IMR-90 (cell line): Measurements from ENCODE around the gene PUM2. TPM values are rescaled to one million over a fixed set of nuclear protein-coding genes. Genes with fewer than 3 reads are reported as not detected.

Source experiments
- ATAC-seq: fragments of 200-7000 bp; cut with Tn5 transposase; 2 replicates; pipeline ENCODE4 v1.9.1; 2020; ENCODE audit warnings: low read depth, mild to moderate bottlenecking, moderate library complexity
- BruUV-seq: library from RNA; stranded (reverse); fragments of 400-500 nt; replicated peaks from 2 replicates; lab custom pipeline; 2021; lab: Mats Ljungman, UMichigan
- CTCF ChIA-PET: fragments of 300-600 bp; formaldehyde crosslinking; extraction: SDS; loops from one replicate; lab custom pipeline; 2021; ENCODE audit warnings: antibody characterized with exemption; lab: Yijun Ruan, JAX
- POLR2A ChIA-PET: fragments of 300-600 bp; sonication (Branson Sonifier 250); formaldehyde crosslinking; loops from one replicate; lab custom pipeline; 2022; ENCODE audit warnings: antibody characterized with exemption; ENCODE audit not compliant: unreplicated experiment; lab: Charles Lee
- DNase-seq: peaks from one replicate; pipeline ENCODE4 v3.0.0; 2013
- H2AFZ ChIP-seq: replicated peaks from 2 replicates; pipeline ENCODE3; 2013; ENCODE audit warnings: low read length, mild to moderate bottlenecking; ENCODE audit not compliant: poor library complexity
- H2AK5ac ChIP-seq: 2 replicates; pipeline ENCODE4 v1.6.1; 2013; ENCODE audit warnings: low read depth, low read length, inconsistent platforms
- H2AK9ac ChIP-seq: replicated peaks from 2 replicates; pipeline ENCODE3; 2013; ENCODE audit warnings: mild to moderate bottlenecking, low read depth, low read length, moderate library complexity; ENCODE audit not compliant: poor library complexity
- H2BK120ac ChIP-seq: 2 replicates; pipeline ENCODE4 v1.6.1; 2013; ENCODE audit warnings: low read depth, low read length, inconsistent platforms
- H2BK15ac ChIP-seq: 3 replicates; pipeline ENCODE4 v1.6.1; 2013; ENCODE audit warnings: low read depth, low read length, inconsistent platforms
- H2BK20ac ChIP-seq: 2 replicates; pipeline ENCODE4 v1.6.1; 2013; ENCODE audit warnings: low read depth, mild to moderate bottlenecking, inconsistent platforms, low read length, moderate library complexity
- H2BK5ac ChIP-seq: 2 replicates; pipeline ENCODE4 v1.6.1; 2013; ENCODE audit warnings: mild to moderate bottlenecking, low read depth, low read length, inconsistent platforms; ENCODE audit not compliant: poor library complexity, severe bottlenecking
- H3K14ac ChIP-seq: replicated peaks from 2 replicates; pipeline ENCODE4 v1.6.1; 2013; ENCODE audit warnings: low read depth, low read length, inconsistent platforms
- H3K18ac ChIP-seq: 2 replicates; pipeline ENCODE4 v1.6.1; 2013; ENCODE audit warnings: low read depth, low read length, control low read depth
- H3K23ac ChIP-seq: 2 replicates; pipeline ENCODE4 v1.6.1; 2013; ENCODE audit warnings: low read depth, low read length, inconsistent platforms
- H3K27ac ChIP-seq: 2 replicates; pipeline ENCODE4 v1.5.1; 2013; ENCODE audit warnings: mild to moderate bottlenecking, control low read depth, low read length; ENCODE audit not compliant: insufficient read depth
- H3K27me3 ChIP-seq: 2 replicates; pipeline ENCODE4 v1.6.1; 2013; ENCODE audit warnings: low read length; ENCODE audit not compliant: control insufficient read depth, insufficient read depth
- H3K36me3 ChIP-seq: 2 replicates; pipeline ENCODE4 v1.6.1; 2013; ENCODE audit warnings: low read length, mixed read lengths; ENCODE audit not compliant: control insufficient read depth, insufficient read depth
- H3K4ac ChIP-seq: 2 replicates; pipeline ENCODE4 v1.6.1; 2013; ENCODE audit warnings: low read depth, low read length, inconsistent platforms
- H3K4me1 ChIP-seq: 2 replicates; pipeline ENCODE4 v1.6.1; 2013; ENCODE audit warnings: low read length, mixed read lengths; ENCODE audit not compliant: control insufficient read depth, insufficient read depth
- H3K4me2 ChIP-seq: 2 replicates; pipeline ENCODE4 v1.6.1; 2013; ENCODE audit warnings: low read depth, mild to moderate bottlenecking, control low read depth, low read length, moderate library complexity
- H3K4me3 ChIP-seq: 2 replicates; pipeline ENCODE4 v1.5.1; 2013; ENCODE audit warnings: low read depth, mild to moderate bottlenecking, control low read depth, low read length, moderate library complexity; ENCODE audit not compliant: insufficient read depth
- H3K56ac ChIP-seq: 2 replicates; pipeline ENCODE4 v1.6.1; 2013; ENCODE audit warnings: low read length, inconsistent platforms; ENCODE audit not compliant: insufficient read depth; ENCODE audit errors: extremely low read depth
- H3K79me1 ChIP-seq, 2 experiments: 2 replicates each; pipeline ENCODE4 v1.6.1; 2013; ENCODE audit warnings: low read length in 2 of 2, inconsistent platforms in 1 of 2, low read depth in 1 of 2
- H3K9ac ChIP-seq: 2 replicates; pipeline ENCODE4 v1.6.1; 2013; ENCODE audit warnings: low read depth, low read length, control low read depth
- H3K9me1 ChIP-seq: 2 replicates; pipeline ENCODE4 v1.6.1; 2013; ENCODE audit warnings: low read length, inconsistent platforms; ENCODE audit not compliant: insufficient read depth
- H3K9me3 ChIP-seq: 2 replicates; pipeline ENCODE4 v1.6.1; 2013; ENCODE audit warnings: low read length; ENCODE audit not compliant: control insufficient read depth, insufficient read depth
- H4K20me1 ChIP-seq: 2 replicates; pipeline ENCODE4 v1.6.1; 2013; ENCODE audit warnings: low read length, inconsistent platforms; ENCODE audit not compliant: insufficient read depth
- H4K5ac ChIP-seq: 2 replicates; pipeline ENCODE4 v1.6.1; 2013; ENCODE audit warnings: mild to moderate bottlenecking, low read depth, low read length, control low read depth
- H4K8ac ChIP-seq, 2 experiments: 2 replicates each; pipeline ENCODE4 v1.6.1; 2013; ENCODE audit warnings: low read depth in 2 of 2, low read length in 2 of 2, control low read depth in 1 of 2, inconsistent platforms in 1 of 2
- H4K91ac ChIP-seq: 2 replicates; pipeline ENCODE4 v1.6.1; 2013; ENCODE audit warnings: low read depth, low read length, inconsistent platforms; ENCODE audit not compliant: insufficient read depth
- CHD1 ChIP-seq: IDR thresholded peaks from 2 replicates; pipeline ENCODE4 v1.6.1; 2012; ENCODE audit warnings: low read depth, low read length, improper control_type of control experiment
- FOS ChIP-seq: fragments of 150-350 bp; IDR thresholded peaks from 2 replicates; pipeline ENCODE4 v1.6.1; 2016; ENCODE audit warnings: low read depth, low read length
- NFE2L2 ChIP-seq: fragments of 150-350 bp; IDR thresholded peaks from 2 replicates; pipeline ENCODE4 v1.6.1; 2016; ENCODE audit warnings: low read depth, mild to moderate bottlenecking, low read length
- WGBS, 2 experiments: methylation state at CpG; one replicate each; pipeline versions ENCODE4 v1.1.5 to v1.1.7; 2013; ENCODE audit warnings: missing lambda C conversion rate in 2 of 2; ENCODE audit not compliant: insufficient read length in 1 of 2; ENCODE audit errors: extremely low coverage in 2 of 2; 5-methylcytosine and 5-hydroxymethylcytosine counted together
- dilution Hi-C: fragments of 300-500 bp; cut with HindIII; formaldehyde crosslinking; loops from one replicate; pipeline ENCODE4 v1.14.3; 2018; ENCODE audit warnings: low sequenced_read_pairs; ENCODE audit not compliant: unreplicated experiment
- in situ Hi-C: fragments of 300-500 bp; cut with MboI; formaldehyde crosslinking; loops from 3 replicates; pipeline ENCODE4 v1.14.3; 2019; ENCODE audit warnings: low sequenced_read_pairs, inconsistent platforms, mixed read lengths
- intact Hi-C: fragments of 100-400 bp; cut with micrococcal nuclease; formaldehyde crosslinking; loops from 2 replicates; pipeline ENCODE4 v1.10.0; 2022
- polyA plus RNA-seq, 3 experiments: library from polyadenylated mRNA; depleted of rRNA; stranded (reverse); fragments of >200 nt; gene quantifications; 2 replicates each; pipeline ENCODE4 v1.2.3, GENCODE V29; 2012; ENCODE audit warnings: low replicate concordance in 1 of 3
- total RNA-seq: library from RNA; depleted of rRNA; stranded (reverse); fragments of >200 nt; gene quantifications from 2 replicates; pipeline ENCODE4 v1.2.3, GENCODE V29; 2012

The PUM2 gene
- total and polyA plus RNA-seq, 2 of the 4 experiments (the other 2 are of a cell fraction) = 18.8 to 38.4 TPM

DNA sequence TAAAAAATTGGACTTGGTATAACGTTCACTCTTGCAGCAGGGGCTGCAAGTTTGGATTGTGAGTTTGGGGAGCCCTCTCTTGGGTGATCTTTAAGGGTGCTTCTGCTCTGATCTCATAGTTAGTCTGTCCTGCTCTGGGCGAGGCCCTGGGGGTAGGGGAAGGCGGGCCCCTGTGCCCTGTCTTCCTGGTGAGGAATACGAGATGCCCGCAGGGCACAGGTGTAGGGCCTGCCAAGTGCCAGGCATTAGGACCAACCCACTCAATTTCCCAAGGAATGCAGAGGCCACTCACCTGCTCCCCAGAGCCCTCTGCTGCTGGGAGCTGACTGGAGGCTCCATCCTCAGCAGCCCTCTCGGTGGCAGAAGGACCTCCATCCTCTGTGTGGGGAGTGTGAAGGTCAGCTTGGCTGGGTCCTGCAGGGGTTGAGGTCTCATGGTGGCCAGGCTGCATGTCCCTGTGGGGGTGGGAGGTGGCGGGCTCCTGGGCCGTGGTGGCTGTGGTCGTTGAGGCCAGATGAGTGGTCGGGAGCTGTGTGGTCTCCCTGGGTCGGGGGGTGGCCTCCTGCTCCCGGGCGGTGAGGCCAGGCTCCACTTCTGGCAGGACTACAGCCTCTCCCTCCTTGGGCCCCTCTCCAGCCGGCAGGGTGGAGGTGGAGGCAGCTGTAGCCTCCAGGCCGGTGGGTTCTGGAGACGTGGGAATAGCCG lies 147.0 kb downstream of the PUM2 start:
- POLR2A ChIA-PET = interaction anchor here (0.6 kb wide), 1 partner anchor 219 kb away, joined by 3 read pairs; no protein-coding TSS in a partner anchor
- H3K27ac ChIP-seq = no peak overlapping the region
- dilution Hi-C loops = no loop called here

More for the DNA sequence above, 147.0 kb downstream of the PUM2 start:
- Histone ChIP-seq H3K27me3 (no peaks in the 10 kb centered on the region), H3K56ac (no peak overlapping the region), H3K79me1 (no peaks in the 10 kb centered on the region), H4K20me1 (no peaks in the 10 kb centered on the region; the same call in 1 of the 2 replicates), H3K4ac (no peak overlapping the region), H3K4me1 (peaks cover 6% of the 10 kb centered on the region), H2BK5ac (no peak overlapping the region), H3K18ac (no peak overlapping the region), H4K5ac (no peak overlapping the region), H3K9me1 (0 out of 2 replicates have a peak, but pooled peaks cover 3% of the 10 kb centered on the region), H3K4me3 (no peak overlapping the region), H2BK20ac (no peak overlapping the region), H2AK5ac (no peak overlapping the region), H3K14ac (no peak overlapping the region), H2AK9ac (peak overlapping the region; percentile 37), H4K8ac (no peak overlapping the region), H3K36me3 (peaks cover 4% of the 10 kb centered on the region), H2BK15ac (no peak overlapping the region), H4K91ac (no peak overlapping the region), H3K9me3 (no peaks in the 10 kb centered on the region), H3K23ac (no peak overlapping the region), H3K9ac (no peak overlapping the region), H3K4me2 (no peak overlapping the region), H2BK120ac (no peak overlapping the region), H2AFZ (no peak overlapping the region)
- BruUV-seq = no TSS peak
- 100% methylated on average over 1 of the region's 17 CpGs; no CpG with 5 or more reads in 1 of the 2 experiments for WGBS, 2 experiments
- in situ Hi-C loops (no loop called here), intact Hi-C loops (no loop called here)
- TF ChIP-seq CHD1 (no peak), FOS (no peak), NFE2L2 (no peak)
- DNase-seq (no peak), ATAC-seq (no peak)
- CTCF ChIA-PET = no interaction called here
